CD4-positive, alpha-beta T cell treated with Interleukin-2 at 100 ng/mL for 4 hours (primary cell): ENCODE data around the gene PPM1M.
"Not testable (repeated sequence)": the region's sequence is repeated elsewhere in the genome, so short reads cannot be mapped to it uniquely, and the experiment has no call there.

Experiments used
- DNase-seq: peaks from one replicate; pipeline ENCODE4 v3.0.0-alpha.2; 2020; ENCODE audit warnings: low spot score

PPM1M gene

DNA sequence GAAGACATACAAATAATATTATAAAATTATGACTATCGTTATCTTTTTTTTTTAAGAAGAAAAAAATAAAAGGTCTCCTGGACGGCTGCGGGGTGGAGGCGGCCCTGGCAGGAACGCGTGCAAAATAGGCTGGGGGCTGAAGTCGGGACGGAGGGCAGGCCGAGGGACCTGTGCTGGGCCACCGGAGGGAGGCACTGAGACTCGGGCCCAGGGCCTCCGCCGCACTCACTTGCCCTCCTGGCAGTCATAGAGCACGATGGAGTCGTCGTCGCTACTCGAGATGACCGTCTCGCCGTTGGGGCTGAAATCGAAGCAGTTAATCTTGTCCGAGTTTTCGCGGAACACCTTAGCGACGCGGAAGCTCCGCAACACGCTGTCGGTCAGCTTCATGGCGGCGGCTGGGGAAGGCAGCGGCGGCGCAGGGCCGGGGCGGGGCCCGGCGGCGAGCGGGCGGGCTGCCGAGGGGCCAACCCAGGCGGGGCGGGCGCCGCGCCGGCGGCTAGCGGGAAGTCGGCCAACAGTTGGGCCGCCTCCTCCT is 32.5 kb downstream of the PPM1M start:
- DNase-seq: peak; percentile 57

DNA sequence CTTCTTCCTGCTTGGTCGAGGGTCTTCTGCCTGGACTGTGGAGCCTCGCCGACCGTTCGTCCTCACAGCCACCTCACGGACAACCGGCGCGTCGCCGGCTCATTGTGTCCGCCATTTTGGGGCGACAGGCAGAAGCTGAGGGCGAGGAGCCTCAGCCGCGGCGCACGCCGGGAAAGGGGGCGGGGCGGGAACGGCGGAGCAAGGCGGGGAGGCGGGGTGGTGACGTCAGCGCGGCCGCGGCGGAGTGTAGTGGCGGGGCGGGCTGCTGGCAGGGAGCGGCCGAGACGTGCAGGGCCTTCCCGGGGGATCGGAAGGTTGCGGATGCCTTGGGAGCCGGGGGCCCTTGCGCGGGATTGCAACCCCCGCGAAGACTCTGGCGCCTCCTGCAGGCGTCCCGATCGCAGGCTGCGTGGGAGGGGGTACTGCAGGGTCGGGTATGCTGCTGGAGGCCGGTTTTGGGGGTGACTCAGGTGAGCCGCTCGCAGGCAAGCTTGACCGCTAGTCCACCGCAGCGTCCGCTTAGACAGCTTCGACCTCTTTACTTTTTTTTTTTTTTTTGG is 33.0 kb downstream of the PPM1M start, which contains the start of gene WDR82:
TSS of gene WDR82 (minus strand) at position 140 of the 560 bp plus-strand sequence. CDS start 288 bp downstream, outside the sequence.
- DNase-seq: peak; percentile 96

DNA sequence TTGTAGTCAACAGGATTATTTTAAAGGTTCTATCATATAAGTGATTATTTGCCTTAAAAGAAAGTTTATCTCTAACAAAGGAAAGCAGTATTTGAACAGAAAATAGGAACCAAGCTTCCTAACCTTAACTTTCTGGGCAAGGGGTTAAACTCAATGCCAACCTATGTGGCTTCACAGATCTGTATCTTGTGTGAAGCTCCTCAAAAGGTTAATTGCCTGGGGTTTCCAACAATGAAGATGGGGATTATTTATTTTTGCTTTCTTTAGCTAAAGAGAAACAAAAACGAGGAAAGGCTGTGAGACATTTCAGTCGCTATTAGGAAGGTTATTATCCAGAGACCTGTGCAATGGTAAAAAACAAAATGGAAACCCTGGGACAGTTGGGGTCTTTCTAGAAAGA is 34.0 kb downstream of the PPM1M start:
- DNase-seq: no peak

DNA sequence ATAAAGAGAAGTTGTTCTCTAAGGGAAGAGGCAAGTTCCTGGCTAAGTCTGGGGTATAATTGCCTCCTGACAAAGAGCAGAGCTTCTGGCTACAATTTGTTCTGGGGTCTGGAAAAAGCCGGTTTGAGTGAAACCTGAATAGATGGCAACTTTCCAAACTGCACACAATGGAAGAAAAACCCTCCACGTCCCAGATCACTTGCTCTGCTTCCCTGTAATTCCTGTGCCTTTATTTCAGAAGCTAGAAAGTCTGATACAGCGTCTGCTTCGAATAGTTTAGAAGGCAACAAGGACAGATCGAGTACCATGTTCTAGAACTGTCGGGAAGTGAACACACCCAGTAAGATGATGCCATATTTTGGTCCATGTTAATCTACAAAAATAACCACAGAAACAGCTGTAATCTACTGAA is 34.5 kb downstream of the PPM1M start:
- DNase-seq: no peak

DNA sequence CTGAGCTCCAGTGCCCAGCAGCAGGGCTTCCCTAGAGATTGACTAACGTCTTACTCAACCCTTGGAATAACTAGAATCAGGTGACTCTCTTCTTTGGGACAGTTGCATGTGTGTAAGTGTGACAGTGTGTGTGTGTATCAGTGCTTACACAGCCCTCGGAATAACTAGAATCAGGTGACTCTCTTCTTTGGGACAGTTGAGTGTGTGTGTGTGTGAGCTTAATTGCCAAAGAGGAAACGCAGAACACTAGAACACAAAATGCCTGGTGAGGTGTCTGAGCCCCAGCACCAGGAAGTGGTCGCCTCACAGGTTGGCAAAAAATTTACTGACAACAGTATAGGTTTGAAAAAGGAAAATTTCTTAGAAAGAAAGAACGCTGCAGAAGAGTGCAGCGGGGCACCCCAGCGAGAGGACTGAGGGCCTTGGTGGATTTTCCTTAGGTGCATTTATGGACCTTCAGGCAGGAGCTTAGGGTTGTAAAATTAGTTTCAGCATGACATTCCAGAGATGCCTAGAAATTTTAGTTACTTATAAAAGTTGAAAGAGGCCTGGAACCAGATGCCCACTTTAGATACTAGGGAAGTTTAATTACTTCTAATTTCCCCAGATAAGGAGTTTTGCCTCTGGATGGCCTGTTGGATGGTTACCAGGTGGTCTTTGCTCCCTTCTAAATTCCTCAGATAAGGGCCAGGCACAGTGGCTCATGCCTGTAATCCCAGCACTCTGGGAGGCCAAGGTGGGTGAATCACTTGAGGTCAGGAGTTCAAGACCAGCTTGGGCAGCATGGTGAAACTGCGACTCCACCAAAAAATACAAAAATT is 36.6 kb downstream of the PPM1M start:
- DNase-seq: peak; percentile 69

DNA sequence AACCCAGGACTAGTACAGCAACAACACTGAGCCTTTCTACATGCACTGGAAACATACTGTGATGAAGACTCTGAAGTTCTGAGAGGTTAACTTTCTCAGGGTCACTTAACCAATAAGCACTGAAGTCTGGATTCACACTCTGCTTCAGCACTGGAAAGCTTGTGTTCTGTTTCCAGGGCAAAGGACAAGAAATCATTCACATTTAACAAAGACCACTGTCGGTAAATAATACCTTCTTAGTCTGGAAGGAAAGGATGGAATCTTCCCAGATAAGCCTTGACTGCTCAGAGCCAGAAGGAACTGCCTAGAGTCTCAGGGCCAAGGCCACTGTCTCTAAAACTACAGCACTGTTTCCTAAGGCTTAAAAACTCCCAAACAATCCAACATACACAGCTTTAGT is 37.7 kb downstream of the PPM1M start:
- DNase-seq: no peak

DNA sequence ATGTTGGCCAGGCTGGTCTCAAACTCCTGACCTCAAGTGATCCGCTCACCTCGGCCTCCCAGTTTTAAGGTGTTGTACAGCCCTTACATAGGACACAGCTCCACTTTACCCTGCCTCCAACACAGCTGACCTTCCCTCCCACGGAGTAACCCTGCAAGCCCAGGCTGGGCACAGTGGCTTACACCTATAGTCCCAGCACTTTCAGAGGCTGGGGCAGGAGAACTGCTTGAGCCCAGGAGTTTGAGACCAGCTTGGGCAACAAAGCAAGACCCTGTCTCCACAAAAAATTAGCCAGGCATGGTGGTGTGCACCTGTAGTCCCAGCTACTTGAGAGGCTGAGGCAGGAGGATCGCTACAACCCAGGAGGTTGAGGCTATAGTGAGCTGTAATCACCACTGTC is 38.5 kb downstream of the PPM1M start:
- not testable (repeated sequence) for DNase-seq

DNA sequence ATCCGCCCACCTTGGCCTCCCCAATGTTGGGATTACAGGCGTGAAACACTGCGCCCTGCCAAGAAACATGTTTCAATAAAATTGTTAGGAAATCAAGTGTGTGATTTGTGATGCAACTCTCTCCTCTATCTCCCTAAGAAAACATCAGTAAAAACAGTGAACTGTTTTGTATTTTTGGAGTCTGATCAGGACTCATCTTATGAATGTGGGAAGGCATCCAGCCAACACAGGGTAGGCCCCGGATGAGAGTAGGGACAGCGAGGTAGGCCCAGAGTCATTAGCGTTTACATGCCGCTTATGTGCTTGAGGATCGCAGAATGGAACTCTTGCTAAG is 41.2 kb downstream of the PPM1M start:
- DNase-seq: no peak

DNA sequence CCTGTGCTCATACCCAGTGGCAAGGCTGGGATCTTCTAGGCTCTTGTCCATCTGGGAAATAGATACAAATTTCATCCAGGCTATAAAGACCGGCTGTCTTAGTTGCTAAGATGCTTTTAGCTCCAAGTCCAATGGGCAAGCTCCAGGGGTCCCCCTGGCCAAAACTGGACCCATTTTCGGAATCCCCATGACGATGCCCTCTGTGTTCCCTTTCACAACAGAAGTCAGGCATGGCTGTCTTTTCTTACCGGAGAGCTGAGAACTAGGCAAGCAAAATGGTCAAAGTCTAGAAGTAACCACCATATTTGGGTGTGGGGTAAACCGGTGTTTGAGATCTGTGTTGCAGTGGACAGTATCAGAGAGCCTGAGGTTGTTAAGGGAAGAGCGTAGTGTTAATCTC is 43.1 kb downstream of the PPM1M start:
- DNase-seq: no peak

DNA sequence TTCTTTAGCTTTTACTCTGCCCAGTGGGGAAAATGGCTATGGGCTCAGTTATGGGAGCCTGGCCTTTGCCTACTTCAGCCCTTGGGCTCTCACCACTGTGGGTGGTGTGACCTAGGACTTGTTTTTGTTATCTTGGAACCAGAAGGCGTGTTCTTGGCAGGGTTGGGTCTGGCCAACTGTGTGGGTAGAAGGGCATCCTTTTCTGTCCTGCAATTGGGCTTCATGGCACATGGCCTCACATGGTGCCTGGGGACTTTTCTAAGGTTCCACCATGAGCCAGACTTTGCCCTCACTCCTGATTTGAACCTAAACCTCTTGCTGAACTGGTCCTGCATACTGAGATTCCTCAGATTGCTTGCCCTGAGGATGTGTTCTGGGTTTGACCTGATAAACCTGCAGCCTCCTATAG is 43.8 kb downstream of the PPM1M start:
- no peak for DNase-seq

DNA sequence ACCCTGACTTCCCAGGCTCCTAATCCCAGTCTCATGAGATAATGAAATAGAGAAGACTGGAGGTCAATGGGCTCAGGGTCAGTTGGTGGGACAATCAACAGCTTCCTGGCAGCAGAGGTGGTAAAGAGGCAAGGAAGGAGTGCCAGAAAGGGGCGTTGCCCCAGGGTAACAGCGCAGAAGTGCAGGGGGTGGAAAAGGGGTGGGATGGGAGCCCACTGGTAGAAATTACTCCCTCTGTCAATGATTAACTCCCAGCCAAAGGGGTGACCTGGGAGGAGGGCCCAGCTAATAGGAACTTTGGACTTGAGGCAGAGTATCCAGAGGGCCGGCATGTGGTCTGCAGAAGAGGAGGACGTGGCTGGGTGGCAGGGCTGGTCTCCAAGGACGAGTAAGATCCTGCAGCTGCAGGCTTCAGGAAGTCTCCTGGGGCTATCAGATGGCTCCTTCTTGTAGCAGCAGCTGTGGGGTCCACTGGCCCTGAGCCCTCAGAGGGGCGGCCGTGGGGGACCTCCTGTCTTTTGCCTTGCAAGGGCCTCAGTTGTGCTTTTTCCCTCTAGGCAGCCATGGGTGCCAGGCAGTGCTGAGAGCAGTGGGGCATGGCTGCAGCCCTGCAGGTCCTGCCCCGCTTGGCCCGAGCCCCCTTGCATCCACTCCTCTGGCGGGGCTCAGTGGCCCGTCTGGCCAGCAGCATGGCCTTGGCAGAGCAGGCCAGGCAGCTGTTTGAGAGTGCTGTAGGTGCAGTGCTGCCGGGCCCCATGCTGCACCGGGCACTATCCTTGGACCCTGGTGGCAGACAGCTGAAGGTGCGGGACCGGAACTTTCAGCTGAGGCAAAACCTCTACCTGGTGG is 44.4 kb downstream of the PPM1M start:
- DNase-seq: no peak

DNA sequence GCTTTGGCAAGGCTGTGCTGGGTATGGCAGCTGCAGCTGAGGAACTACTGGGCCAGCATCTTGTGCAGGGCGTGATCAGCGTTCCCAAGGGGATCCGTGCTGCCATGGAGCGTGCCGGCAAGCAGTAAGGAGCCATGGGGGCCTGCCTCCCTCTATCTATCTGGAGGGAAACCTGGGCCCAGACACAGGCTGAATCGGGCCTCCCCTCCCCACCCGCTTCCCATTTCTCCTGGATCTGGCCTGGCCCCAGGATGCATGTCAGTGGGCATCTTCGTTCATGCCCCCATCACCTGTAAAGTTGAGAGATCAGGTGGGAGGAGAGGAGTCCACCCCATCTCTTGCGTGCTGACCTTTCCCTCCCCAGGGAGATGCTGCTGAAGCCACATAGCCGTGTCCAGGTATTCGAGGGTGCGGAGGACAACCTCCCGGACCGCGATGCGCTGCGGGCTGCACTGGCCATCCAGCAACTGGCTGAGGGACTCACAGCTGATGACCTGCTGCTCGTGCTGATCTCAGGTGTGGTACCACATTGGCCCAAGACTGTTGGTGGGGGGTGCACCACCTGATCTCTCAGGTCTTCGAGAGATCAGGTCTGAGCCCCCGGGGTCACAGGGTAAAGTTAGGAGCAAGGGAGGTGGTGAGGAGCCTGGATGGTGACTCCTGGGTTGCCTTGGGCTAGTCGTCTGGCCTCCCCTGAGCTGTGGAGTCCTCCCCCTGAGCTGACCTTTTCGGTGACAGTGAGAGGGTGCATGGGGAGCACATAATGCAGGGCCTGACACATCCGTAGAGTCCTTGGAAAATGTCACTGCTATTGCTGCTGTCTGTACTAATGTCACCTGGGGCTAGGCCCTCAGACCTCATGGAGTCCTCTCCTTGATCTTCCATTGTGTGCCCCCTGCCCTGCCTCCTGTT is 45.3 kb downstream of the PPM1M start:
- DNase-seq: no peak

DNA sequence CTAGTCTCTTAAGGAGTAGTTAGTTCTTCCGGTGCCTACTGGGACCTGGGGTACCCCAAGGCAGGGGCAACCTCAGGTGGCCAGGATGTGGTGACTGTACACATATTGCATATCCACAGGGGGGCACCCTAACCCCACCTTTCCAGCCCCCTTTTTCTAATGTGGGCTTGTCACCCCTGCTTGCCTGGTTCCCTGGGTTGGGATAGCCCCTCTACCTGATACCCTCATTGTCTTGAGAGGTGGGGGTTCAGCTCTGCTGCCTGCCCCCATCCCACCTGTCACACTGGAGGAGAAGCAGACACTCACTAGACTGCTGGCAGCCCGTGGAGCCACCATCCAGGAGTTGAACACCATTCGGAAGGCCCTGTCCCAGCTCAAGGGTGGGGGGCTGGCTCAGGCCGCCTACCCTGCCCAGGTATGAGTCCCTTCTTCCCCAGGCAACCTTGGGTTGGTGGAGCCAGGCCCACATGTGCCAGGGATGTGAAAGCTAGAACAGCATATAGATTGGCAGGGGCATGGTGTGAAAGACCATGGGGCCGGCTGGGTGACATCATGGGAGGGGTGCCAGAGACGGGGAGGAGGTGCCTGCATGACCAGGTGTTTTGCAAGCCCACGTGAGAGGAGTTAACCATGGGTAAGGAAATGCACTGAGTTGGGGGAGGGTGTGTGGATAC is 46.1 kb downstream of the PPM1M start:
- DNase-seq: peak; percentile 50

DNA sequence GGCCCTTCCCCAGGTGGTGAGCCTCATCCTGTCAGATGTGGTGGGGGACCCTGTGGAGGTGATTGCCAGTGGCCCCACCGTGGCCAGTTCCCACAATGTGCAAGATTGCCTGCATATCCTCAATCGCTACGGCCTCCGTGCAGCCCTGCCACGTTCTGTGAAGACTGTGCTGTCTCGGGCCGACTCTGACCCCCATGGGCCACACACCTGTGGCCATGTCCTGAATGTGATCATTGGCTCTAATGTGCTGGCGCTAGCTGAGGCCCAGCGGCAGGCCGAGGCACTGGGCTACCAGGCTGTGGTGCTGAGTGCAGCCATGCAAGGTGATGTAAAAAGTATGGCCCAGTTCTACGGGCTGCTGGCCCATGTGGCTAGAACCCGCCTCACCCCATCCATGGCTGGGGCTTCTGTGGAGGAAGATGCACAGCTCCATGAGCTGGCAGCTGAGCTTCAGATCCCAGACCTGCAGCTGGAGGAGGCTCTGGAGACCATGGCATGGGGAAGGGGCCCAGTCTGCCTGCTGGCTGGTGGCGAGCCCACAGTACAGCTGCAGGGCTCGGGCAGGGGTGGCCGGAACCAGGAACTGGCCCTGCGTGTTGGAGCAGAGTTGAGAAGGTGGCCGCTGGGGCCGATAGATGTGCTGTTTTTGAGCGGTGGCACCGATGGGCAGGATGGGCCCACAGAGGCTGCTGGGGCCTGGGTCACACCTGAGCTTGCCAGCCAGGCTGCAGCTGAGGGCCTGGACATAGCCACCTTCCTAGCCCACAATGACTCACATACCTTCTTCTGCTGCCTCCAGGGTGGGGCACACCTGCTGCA is 46.9 kb downstream of the PPM1M start:
- no peak for DNase-seq

DNA sequence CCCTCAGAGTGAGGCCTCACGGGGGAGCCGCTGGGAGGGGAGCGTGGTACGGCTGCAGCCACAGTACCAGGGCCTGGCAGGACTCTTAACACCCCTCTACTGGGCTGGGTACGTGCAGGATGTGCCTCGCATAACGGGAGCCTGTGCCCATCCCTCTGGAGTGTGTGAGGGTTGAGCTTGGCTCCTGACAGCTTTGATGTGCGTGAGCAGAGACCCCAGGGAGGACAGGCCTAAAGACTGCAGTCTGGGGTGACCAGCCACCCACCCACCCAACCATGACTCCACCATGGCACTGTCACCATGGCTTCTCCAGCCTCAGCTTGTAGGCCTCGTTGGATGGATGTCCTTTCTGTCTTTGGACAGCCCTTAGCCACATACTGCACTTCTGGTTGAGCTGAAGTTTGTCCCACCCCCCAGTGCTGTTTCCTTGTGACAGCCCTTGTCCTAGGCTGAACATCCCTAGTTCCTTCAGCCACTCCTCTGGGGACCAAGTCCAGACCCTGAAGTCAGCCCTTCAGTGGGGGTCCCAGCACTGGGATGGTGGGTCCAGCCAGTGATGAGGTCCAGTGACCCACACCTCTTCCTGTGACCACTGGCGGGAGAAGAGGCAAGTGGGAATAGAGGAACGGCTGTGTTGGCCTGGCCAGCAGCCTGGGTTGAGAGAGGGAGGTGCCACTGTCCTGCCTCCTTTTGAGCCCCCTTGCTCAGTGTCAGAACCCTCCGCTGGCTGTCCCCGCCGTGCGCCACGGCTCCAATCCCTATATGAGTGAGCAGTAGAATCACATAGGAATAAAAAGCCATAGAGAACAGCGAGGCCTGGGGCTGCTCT is 48.1 kb downstream of the PPM1M start:
- DNase-seq: no peak

DNA sequence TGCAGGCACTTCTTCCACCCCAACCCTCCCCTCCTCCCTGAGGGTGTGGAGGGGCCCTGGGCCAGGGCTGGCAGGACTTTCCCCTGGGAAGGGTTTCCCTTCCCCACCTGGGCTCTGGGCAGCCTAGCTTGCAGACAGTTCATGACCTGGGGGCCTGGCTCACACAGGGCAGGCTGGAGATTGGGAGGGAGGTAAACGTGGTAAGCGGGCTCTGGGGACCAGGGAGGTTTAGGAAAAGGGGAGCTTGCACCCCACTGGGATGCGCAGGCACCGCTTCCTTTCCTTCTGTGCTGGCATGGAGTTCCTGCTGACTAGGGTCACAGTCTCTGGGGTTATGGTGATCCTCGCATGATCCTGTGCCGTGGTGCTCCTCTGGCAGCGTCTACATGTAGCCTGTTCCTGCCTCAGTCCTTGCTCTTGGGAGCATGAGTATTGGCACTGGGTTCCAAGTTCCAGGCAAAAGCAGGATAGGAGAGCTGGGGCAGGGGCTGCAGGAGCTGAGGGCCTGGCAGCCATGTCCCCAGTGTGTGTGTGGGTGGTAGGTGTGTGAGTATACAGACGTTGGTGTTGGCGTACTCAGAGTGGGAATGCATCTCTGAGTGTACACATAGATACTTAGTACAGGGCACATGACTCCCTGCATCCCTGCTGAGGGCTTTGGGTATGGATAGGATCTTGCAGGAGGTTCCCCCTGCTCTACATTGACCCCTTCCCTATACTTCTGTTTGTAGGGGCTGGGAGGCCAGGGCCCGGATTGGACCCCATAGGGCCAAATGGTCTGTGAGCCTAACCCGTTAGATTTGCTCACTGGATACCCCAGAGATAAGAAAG is 49.0 kb downstream of the PPM1M start:
- no peak for DNase-seq

DNA sequence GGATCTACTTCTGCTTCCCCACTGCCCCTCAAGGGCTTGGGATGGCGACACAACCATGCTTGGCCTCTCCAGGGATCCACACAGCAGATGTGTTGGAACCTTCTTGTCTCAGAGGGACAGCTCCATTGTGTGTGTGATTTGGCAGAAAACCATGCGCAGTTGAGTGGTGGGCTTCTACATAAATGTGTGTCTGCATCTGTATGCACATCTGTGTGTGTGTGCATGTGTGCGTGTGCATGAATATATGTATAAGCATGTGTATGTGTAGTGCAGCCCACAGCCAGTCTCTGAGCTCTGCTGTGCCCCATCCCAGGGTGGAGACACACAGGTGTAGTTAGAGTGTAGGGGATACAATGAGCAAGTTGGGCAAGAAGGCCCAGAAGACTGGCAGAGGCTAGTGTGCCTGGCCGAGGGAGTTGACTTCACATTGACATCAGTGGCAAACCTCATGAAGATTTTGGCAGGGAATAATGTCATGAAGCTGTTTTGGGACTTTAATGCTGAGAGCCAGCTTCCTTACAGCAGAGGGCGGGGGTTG is 50.2 kb downstream of the PPM1M start:
- no peak for DNase-seq
